CD4-positive, alpha-beta T cell treated with Interleukin-12 subunit alpha and Interleukin-12 subunit beta, for 1 hour (primary cell): ENCODE data around the gene TRPT1.

Experiments used
- DNase-seq: peaks from one replicate; pipeline ENCODE4 v3.0.0-alpha.2; 2020

TRPT1 gene, protein sequence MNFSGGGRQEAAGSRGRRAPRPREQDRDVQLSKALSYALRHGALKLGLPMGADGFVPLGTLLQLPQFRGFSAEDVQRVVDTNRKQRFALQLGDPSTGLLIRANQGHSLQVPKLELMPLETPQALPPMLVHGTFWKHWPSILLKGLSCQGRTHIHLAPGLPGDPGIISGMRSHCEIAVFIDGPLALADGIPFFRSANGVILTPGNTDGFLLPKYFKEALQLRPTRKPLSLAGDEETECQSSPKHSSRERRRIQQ

DNA sequence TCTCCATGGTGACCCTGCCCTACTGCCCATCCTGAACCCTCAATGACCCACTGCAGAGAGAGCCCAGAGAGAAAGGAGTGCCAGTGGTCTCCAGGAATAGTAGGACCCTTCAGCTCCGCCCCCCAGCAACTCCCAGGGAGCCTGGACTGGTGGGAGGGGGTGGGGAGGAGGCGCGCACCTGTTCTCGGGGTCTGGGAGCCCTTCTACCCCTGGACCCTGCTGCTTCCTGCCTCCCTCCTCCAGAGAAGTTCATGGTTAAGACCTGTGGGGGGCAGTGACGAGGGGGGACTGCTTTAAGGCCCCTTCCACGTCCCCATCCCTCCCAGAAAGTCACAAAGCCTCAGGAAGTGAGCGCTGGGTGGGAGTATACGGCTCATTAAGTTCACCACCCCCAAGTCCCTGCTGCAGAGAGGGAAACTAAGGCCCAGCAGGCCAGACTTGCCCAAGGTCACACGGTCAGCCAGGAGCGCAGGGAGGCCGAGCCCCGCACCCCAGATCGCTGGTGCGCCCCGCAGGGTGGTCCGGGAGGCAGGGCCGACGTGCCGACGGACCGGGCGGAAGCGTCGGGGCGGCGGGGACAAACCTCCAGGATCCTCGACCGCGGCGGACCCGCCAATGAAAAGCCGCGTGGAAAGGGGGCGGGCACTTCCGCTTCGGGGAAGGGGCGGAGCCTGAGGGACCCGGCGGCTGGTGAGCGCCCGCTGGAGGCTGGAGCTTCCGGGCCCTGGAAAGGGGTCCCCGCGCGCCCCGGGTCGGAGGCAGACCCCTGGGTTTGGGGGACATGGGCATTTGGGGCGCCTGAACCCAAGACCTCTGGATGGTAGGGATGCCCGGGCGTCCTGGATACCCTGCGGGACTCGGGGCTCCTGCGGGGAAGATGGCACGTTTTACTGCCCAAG lies at the start of gene TRPT1, which contains the start of gene NUDT22:
Gene TRPT1 (minus strand): TSS at position 579 of the 899 bp plus-strand sequence. CDS start 326 bp downstream, at position 253.
Gene NUDT22 (plus strand): TSS at position 667 of the 899 bp plus-strand sequence. CDS start 379 bp downstream, outside the sequence.
- DNase-seq = peak; percentile 88

DNA sequence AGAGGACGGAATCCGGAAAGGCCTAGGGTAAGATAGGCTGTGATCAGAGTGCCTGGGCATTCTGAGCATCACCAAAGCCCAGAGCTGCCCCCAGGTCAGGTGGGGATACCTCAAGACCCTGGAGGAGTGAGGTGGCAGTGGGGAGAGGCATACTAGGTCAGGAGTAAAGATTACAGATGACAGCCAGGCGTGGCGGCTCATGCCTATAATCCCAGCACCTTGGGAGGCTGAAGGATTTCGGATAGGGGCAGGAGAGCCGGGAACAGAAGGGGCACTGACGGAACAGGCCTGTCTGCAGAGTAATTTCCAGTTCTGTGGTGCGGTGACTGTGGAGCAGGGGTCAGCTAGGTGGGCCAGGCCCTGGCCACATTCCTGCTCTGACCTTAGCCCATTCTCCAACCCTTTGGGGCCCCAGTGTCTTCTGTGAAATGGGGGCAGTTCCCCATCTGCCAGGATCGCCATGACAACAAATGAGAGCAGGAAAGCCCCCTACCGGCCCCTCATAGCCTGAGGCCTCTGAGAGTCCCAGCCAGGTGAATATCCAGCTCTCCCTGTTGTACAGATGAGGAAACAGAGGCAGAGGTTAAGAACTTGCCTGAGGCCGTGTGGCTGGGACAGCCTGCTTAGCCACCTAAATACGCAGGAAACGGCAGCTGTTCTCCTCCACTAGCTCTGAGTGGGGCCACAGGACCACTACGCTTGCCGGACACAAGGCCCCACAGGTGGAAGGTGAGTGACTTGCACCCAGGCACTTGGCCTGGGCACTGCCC lies 49.2 kb upstream of the TRPT1 start:
- no peak for DNase-seq

DNA sequence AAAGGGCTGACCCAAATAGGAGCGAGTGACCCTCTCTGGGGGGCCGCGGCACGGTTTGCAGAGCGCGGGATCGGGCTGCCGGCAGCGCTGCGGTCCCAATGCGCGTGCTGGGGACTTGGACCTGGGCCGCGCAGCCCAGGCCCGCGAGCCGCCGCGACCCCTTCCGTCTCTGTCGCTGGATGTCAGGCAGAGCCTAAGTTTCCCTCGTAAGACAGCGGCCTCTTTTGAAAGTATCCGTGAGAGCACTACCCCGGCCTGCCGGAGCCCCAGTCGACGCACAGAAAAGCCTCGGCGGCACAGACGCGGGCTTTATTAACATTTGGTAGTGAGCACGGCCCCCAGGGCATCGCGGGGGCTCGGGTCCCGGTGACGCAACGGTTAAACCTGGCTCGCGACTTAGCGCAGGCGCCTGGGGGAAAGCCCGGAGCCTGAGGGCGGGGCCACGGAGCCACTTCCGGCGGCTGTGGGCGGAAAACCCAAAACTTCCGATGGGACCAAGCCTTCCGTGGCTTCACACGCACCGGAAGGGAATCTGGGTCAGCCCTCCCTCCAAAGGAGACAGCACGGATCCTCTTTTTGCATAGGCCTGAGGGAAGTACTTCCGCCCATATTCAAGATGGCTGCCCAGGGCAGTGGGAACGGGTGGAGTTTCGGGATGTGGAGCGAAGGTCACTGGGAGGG lies 43.7 kb upstream of the TRPT1 start:
- DNase-seq = peak; percentile 98

DNA sequence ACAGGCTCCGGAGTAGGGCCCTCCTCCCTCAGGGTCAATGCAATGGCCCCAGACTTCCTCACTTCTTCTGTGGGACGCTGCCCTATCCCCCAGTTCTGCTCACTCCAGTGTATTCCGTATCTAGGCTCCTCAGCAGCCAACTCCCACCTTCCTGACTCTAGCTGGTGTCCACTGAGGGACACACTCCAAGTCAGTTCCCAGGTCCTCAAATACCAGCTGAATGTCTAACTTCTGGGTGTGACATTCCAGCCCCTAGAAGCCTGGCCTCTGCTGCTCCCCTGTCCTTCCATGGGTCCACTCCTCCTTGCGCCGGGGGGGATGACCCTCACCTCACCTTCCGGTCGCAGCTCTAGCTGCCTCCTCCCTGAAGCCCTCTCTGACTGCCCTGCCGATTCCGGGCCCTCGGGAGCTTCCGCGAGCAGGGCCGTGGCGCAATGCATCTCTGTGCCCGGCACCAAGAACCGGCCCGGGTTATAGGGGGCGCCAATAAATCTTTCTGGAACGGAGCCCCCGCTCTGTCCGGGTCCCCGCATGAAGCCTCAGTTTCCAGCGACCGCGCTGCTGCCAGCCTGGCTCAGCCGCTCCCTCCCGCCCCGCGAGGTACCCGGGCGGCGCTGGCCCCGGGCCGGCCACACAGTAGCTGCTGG lies 43.0 kb upstream of the TRPT1 start:
- peak; percentile 38 for DNase-seq

DNA sequence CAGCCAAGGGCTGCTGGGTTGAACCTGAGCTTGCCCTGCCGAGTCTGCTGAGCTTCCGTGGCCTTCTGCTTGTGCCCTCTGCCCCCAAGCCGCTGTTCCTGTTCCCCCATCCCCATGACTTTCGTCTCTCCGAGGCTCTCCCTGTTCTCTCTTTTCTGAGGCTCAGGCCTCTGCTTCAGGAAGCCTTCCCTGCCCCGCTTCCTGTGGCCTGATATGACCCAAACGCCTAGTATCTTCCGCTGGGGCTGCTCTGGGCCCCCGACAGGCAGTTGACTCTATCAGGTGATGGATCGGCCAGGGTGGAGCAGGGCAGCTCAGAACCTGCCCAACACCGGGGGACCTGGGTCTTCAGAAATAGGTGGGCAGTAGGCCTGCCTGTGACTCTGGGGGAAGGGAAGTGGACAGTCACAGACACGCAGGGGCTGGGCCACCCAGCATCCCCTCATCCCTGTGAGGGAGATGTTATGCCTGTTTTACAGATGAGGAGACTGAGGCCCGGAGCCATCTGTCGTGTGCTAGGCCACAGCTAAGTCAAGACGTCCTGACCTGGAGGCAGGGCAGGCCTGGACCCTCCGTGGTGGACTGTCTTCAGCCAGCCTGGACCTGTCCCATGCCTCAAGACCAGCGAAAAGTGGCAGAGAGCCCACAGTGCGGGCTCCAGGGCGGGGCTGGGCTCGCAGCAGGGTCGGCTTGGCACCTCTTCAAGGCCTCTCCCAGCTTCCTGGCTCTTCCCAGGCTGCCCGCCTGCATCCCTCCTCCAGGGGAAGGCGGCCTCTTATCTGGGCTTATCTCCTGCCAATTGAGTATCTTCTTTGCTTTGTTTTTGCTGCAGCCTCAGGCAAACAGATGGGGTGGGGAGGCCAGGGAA lies 42.3 kb upstream of the TRPT1 start:
- no peak for DNase-seq

DNA sequence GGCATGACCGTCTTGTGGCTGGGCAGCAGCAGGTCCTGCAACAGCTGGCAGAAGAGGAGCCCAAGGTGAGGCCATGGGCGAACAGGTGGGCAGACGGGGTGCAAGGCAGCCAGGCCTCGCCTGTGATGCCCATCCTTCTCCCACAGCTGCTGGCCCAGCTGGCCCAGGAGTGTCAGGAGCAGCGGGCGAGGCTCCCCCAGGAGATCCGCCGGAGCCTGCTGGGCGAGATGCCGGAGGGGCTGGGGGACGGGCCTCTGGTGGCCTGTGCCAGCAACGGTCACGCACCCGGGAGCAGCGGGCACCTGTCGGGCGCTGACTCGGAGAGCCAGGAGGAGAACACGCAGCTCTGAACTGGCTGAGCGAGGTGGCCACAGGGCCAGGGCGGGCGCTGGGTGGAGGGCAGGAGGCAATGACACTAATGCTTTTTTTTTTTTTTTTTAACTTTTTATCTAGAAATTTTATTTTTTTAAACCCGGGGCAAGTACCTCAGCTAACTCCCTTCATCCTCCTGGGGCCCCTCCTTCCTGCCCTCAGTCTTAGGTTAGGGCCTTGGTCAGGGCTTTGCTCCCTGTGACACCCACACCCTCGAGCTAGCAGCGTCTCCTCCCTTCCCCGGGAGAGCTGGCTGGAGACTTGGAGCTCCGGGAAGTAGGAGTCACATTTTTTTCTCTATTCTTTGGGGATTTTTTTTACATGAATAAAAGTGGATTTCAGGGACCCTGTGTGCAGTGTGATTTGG lies 41.4 kb upstream of the TRPT1 start:
- DNase-seq = no peak

DNA sequence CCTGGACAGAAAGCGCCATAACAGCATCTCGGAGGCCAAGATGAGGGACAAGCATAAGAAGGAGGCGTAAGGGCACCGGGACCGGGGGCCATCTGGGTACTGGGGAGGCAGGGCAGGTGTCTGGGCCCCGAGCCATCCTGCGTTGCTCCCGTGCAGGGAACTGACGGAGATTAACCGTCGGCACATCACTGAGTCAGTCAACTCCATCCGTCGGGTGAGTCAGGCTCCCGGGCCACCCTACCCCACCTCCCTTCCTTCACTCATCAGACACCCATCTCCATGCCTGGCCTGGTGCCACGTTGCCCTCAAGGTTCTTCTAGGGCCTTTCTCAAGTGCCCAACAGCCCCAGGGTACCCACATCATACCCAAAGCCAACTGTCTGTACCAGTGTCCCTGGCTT lies 40.4 kb upstream of the TRPT1 start:
- no peak for DNase-seq

DNA sequence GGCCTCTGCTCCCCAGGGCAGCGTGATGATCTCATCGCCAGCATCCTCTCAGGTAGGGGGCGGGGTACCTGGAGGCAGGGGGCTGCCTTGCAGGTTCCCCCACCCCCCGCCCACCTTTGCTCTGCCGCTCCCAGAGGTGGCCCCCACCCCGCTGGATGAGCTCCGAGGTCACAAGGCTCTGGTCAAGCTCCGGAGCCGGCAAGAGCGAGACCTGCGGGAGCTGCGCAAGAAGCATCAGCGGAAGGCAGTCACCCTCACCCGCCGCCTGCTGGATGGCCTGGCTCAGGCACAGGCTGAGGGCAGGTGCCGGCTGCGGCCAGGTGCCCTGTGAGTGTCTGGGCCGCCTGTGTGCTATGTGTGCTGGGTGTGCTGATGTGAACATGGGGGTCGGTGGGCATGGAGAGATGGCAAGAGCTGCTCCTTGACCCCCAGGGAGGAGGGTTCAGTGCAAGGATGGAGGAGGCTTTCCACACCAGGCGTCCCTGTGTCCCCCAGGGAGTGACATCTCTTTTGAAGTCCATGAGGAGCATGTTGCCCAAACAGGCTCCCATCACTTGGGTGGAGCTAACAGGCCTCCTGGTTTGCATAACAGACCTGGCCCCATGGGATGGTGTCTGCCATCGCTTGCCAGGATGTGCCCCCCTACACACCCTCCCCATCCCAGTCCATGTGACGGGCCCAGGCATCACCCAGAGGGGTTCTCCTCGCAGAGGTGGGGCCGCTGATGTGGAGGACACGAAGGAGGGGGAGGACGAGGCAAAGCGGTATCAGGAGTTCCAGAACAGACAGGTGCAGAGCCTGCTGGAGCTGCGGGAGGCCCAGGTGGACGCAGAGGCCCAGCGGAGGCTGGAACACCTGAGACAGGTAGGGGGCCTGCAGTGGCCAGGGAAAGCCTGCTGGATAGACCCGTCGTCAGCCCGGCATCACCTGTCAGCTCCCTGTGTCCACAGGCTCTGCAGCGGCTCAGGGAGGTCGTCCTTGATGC lies 39.5 kb upstream of the TRPT1 start:
- DNase-seq = no peak

DNA sequence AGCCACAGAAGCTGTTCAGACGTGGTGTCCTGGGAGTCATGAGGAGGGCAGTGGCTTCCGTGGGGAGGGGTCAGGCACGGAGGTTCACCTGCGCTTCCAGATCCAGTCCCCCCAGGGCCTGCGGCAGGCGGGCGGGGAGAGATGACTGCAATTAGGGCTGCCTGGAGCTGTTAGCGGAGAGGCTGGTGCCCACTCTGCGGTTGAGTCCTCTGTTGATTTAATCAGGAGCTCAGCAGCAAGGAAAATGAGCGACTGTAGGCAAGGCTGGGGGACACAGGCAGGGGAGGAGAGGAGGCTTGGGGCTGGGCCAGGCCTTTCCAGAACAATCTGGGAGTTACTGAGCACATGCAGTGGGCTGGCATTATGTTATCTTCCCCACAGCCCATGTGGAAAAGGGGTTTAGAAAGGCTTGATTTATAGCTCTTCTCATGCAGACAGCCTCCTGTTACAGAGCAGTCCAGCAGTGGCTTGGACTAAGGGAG lies 38.4 kb upstream of the TRPT1 start:
- no peak for DNase-seq

DNA sequence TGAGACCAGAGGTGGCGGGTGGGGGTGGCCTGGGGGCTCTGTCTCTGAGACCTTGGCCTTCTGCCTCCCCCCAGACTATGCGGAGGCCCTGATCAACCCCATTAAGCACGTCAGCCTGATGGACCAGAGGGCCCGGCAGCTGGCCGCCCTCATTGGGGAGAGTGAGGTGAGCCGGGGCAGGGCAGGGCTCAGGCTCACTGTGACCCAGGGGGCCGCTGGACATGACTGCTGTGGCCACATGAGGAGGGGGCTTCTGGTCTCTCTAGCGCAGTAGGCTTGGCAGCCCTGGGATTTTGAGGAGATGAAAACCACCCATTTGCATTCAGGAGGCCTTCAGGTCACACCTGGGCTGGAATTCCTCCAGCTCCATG lies 37.9 kb upstream of the TRPT1 start:
- DNase-seq = no peak

DNA sequence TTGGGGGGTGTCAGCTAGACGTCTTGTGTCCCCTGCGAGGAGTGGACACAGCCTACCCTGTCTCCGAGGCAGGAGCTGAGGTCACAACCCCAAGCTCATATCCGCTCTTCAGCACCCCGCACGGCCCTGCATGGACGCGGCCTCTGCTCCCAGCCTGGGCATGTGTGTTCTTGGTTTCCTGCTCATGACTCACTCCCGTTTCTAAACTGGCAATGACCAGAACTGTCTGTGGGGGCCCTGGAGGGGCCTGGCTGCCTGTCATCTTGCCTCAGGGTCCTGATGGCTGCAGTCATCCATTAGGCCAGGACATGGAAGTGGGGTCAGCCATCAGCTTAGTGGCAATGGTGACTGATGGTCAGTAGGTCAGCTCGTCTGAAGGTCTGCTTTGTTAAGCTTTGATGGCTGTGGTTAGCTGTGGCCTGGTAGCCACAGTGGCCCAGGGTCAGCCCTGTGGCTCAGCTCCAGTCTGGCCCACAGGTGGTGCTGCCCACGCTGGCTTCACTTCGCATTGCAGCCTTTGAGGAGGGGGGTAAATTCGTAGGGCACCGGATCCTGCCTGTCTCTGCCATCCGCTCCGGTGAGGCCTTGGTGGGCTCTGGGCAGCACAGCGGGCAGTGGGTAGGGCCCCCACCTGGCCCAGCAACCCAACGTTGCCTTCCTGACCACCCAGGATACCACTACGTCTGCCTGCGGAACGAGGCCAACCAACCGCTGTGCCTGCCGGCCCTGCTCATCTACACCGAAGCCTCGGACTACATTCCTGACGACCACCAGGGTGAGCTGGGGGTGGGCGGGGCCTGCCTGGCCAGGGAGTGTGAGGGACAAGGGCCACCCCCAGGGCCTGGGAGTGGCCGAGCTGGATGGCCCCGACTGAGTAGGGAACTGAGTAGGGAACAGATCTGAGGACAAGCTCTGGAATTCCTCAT lies 37.3 kb upstream of the TRPT1 start:
- DNase-seq = no peak

DNA sequence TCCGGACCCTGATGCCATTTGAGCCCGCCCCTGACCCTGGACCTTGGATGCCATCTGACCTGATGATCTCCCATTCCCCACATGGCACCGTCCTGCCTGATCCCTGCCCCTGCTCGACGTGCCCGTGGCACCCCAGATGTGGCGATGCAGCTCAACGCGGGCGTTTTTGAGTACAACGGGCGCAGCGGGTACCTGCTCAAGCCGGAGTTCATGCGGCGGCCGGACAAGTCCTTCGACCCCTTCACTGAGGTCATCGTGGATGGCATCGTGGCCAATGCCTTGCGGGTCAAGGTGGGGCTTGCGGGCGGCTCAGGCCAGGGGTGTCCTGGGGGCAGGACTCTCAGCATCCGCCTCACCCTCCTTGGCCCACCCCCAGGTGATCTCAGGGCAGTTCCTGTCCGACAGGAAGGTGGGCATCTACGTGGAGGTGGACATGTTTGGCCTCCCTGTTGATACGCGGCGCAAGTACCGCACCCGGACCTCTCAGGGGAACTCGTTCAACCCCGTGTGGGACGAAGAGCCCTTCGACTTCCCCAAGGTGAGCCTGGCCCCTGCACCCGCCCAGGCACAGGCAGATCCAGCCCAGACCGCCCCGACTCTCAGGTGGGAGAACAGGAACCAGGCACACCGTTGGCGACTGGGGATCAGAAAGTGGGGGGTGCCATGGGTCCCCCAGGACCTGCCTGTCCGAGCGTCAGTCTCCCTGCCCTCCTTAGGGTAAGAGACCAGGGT lies 36.5 kb upstream of the TRPT1 start:
- no peak for DNase-seq

DNA sequence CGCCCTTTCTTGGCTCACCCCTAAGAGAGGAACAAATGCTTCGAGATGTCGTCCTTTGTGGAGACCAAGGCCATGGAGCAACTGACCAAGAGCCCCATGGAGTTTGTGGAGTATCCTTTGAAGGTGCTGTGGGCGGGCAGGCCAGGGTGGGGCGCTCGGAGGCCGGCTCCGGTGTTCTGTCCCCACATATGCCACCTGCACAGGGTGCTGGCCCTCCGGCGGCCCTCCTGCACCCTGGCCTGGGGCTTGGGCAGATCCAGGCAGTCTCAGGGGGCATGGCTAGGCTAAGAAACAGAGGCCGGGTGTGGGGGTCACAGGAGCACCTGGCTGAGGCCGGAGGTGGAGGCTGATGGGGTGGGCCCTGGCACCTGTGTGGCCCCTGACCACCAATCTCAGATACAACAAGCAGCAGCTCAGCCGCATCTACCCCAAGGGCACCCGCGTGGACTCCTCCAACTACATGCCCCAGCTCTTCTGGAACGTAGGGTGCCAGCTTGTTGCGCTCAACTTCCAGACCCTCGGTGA lies 35.6 kb upstream of the TRPT1 start:
- no peak for DNase-seq

DNA sequence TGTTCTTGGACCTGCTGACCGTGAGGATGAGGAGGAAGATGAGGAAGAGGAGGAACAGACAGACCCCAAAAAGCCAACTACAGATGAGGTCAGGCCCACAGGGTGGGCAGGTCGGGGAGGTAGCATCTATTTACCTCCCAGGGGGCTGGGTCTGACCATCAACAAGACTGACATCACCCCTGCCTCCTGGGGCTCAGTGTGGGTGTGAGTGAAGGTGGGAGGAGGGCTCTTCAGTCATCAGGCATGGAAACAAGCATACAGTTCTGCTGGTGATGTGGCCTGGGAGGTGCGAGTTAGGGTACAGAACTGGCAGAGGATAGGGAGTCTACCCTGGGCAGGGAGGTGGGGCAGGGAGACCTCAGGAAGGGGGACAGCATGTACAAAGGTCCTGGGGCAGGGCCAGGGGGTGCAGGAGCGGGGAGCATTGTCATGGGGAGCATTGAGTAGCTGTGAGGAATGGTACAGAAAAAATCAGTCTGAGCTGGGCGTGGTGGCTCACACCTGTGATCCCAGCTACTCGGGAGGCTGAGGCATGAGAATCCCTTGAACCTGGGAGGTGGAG lies 34.2 kb upstream of the TRPT1 start:
- DNase-seq = no peak

DNA sequence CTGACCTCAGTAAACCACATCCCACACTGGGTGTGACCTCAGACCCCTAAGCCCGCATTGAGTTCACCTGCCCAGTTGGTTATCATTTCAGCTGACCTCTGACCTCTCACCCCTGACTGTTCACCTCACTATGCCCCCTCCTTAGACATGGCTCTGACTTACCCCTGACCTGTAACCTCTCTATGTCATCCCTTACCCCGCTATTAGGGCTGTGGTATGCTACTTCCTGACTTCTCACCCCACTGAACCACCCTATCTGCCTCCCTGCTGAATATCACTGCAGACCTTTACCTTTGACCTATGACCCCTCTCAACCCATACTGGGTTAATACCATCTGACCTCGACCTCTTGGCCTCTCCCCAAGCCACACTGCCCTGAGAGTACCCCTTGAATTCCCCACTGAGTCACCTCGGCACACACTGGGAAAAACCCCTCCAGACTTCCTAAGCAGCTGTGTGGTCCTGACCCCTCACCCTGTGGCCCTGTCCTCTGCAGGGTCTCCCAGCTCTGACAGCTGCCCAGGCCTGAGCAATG lies 33.6 kb upstream of the TRPT1 start:
- DNase-seq = no peak

DNA sequence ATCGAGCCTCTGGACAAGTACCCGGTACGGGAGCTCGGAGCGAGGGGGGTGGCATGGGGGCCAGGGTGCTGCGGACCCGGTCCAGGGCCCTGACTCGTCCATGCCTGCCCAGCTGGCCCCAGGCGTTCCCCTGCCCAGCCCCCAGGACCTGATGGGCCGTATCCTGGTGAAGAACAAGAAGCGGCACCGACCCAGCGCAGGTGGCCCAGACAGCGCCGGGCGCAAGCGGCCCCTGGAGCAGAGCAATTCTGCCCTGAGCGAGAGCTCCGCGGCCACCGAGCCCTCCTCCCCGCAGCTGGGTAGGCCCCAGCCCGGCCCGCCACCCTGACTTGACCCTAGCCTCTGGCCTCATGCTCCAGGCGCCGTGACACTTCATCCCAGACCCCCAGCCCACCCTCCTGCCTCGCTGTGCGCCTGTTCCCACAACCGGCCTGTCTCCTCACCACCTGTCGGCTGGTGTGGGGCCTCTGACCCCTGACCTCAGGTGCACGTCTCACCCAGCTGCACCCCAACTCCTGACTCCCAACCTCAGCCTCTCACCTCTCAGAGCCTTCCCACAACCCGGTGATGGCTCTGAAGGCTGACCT lies 33.1 kb upstream of the TRPT1 start:
- no peak for DNase-seq
